GM21447 (cell line): ENCODE data around the gene TNK1.

ENCODE experiments used
- ATAC-seq: cut with Tn5 transposase; IDR thresholded peaks from one replicate; pipeline ENCODE4 v1.9.1; 2021; ENCODE audit not compliant: unreplicated experiment

TNK1 gene

DNA sequence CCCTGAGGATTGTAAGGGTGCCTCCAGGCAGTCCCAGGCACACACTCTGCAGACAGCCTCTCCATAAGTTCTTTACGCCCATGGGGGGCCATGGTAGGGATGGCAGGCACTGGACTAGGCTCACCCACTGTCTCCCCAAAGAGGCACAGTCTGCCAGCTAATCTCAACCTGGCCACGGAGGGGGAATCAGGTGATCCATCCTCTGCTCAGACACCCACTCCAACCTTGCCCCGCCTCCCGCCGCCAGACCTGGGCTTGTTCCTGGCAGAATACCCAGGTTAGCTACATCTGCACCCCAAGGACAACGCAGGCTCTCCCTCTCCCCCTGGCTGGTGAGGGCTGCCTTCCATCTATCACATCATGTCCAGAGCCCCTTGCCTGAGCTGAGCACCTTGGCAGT, 28.0 kb downstream of the TNK1 start:
- no peak for ATAC-seq

DNA sequence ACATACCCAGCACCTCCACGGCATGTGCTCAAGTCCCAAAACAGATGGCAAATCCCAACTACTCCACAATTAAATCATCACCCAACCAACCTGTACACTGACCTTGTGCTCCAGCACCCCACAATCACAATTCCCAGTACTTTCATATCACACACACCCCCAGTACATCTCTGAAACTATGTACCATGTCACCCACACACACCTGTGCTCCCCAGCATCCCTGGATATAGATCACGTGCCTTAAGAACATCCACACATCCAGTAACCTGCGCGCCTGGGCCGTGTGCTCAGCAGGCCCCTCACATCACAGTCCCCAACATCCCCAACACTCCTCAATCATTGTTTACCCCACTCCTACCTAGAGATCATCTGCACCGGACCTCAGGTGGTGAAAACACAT, 28.8 kb downstream of the TNK1 start:
- ATAC-seq, result no peak

DNA sequence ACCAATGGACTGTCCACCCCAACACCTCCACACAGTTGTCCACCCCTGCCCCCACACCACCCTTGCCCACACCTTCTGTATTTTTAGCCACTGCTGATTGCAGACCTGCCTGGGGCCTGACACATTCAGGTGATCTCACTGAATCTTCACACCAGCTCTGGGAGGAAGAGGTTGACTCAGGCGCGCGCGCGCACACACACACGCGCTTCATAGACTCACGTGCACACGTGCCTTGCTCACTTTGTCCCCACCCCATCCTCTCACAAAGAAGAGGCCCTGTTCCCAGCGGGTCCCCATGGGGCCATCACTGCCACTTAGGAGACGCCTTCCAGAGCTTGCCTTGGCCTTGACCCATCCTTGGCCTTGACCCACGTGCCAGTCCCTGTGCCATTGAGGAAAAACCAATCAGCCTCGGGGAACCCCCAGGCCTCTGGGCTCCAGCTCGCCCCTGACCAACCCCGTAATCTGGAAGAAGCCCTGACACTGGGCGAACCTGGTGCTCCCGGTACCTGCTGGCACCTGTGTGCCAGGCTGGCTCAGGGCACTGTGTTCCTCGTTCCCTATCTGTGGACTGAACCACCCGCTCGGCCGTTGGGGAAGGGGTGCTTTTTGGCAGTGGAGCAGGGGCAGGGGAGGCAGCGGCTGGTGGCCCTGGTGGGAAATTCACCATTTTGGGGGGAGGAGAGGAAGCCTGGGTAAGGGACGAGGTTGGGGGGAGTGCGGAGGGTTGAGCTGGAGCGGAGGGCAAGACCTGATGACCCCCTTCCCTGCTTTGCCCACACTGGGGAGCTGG, 29.9 kb downstream of the TNK1 start:
- no peak for ATAC-seq

DNA sequence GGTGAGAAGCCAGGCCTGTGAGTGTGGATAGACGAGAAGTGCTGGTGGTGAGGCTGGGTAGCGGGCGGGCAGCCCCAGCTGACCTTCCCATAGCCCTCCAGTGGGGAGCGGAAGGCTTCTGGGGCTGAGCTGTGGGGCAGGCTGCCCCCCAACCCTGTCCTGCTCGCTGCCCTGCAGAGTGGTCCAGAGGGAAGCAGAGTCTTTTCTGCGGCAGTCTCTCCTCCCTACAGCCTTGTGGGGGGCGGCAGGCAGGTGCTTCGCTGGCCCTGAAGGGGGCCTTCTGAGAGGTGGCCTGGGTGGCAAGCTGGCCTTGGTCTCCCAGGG, 30.5 kb downstream of the TNK1 start:
- ATAC-seq, result no peak

DNA sequence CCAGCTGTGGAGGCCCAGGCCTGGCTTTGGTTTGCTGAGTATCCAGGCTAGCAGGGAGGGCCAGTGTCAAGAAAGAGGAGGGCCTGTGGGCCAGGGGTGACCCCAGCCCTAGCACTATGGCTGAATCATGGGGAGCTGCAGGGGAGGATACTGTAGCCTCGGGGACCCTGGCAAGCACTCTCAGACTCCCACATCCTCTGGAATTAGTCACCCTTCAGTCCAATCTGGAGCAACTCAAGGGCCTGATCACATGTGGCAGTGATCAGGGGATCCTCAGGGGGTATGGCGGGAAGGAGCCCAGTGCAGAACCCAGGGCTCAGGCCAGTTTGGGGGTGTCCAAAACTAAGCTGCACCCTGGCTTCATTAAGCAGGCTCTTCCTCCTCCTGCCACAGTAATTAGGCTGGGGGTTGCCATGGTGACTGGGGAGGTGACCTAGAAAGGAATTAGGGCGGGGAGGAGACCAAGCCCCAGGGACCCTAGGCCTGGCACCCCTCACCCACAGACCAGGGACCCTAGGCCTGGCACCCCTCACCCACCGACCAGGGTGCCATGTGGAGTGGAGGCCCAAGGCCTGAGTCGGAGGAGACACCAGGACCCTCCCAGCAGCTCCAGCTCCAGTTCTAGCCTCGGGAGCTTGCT, 32.6 kb downstream of the TNK1 start:
- no peak for ATAC-seq

DNA sequence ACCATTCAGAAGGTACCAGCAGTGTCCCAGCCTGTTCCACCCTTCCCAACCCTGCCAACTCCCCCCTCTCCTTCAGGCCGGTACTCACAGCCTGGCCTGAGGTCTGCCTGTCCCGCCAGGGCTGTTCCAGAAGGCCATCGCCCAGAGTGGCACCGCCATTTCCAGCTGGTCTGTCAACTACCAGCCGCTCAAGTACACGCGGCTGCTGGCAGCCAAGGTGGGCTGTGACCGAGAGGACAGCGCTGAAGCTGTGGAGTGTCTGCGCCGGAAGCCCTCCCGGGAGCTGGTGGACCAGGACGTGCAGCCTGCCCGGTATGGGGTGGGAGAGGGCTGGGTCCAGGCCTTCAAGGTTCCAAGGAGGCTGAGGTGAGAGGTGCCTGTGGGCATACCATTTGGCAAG, 33.9 kb downstream of the TNK1 start:
- no peak for ATAC-seq

DNA sequence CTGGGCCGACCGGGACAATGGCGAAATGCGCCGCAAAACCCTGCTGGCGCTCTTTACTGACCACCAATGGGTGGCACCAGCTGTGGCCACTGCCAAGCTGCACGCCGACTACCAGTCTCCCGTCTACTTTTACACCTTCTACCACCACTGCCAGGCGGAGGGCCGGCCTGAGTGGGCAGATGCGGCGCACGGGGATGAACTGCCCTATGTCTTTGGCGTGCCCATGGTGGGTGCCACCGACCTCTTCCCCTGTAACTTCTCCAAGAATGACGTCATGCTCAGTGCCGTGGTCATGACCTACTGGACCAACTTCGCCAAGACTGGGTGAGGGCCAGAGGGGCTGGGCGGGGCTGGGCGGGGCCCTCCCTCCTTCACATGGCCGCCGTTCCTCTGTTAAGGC, 34.9 kb downstream of the TNK1 start:
- no peak for ATAC-seq

DNA sequence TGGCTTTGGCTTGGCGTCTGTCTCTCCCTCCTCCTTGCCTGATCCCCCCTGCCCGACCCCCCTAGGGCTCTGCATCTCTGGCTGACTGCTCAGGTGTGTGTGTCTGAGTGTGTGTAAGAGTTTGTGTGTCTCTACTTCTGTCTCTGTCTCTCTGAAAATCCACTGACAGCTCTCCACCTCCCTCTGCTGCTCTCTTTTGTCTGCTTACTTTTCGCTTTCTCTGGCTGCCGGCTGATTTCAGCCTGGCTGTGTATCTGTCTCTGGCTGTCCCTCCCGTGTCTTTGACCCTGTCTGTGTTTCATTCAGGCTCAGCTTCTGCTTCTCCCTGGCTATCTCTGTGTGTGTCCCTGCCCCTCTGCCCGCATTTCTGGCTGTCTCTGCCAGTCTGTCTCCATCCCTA, 35.4 kb downstream of the TNK1 start:
- no peak for ATAC-seq

DNA sequence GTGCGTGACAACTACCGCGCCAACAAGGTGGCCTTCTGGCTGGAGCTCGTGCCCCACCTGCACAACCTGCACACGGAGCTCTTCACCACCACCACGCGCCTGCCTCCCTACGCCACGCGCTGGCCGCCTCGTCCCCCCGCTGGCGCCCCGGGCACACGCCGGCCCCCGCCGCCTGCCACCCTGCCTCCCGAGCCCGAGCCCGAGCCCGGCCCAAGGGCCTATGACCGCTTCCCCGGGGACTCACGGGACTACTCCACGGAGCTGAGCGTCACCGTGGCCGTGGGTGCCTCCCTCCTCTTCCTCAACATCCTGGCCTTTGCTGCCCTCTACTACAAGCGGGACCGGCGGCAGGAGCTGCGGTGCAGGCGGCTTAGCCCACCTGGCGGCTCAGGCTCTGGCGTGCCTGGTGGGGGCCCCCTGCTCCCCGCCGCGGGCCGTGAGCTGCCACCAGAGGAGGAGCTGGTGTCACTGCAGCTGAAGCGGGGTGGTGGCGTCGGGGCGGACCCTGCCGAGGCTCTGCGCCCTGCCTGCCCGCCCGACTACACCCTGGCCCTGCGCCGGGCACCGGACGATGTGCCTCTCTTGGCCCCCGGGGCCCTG, 36.3 kb downstream of the TNK1 start:
- no peak for ATAC-seq

DNA sequence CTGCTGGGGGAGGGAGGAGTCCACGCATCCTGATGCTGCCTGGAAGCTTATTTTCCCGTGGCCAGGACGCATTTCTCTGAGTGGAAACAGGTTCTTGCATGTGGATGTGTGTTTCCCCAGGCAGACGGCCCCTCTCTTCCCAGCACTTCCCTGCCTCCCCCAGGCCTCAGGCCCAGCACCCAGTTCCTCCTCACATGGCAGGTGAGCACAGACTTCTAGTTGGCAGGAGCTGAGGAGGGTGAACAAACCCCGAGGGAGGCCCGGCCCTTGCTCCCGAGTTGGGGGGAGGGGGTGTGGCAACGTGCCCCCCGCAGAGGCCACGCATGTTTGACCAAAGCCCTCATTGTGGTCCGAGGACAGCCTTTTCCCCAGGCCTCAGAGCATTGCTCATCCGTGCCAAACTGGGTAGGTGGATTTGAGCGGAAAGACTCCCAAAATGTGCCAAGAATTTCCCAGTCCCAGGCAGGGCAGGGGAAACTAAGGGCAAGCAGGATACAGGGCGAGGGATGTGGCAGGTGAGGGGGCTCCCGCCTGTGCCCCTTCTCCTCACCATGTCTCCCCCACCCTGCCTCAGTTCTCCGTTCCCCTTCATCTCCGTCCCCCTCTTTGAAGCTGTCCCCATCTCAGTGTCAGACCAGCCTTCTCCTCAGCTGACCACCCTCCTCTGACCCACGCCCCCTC, 37.7 kb downstream of the TNK1 start:
- ATAC-seq, result no peak

DNA sequence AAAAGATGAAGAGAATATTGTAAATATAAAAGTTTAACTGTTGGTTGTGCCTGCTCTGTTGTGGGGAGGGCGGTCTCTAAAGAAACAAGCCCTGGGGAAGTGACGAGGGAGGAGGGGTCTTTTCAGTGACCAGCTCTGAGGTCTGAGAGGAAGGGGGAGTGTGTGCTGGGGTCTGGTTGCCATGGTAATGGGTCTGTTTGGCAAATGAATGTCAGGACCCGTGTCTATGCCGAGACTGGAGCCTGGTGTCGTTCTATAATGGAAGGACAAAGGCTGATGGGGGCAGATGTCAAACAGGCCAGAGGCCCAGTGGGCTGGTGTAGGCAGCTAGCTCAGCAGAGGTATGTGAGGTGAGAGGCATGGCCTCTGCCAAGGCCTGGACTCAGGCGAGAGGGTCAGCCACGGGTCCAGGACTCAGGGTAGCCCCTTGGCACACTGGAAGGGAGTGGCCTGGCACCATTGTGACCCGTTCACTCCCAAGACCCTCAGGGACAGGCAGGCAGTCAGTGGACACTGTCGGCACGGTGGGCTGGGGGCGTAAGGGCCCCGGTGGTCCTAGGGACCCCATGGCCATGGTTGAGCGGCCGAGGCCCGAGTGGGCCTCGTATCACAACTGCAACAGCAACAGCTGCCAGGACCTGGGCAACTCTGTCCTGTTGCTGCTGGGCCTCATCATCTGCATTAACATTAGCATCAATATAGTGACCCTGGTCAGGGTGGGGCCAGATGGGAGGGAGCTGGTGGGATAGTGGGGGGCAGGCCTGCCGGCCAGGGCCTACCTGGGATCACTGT, 39.1 kb downstream of the TNK1 start, which contains the start of gene SPEM1:
TSS of gene SPEM1 (plus strand) at position 506 of the 792 bp plus-strand sequence. CDS start at position 567, 61 bp downstream.
- ATAC-seq, result no peak

DNA sequence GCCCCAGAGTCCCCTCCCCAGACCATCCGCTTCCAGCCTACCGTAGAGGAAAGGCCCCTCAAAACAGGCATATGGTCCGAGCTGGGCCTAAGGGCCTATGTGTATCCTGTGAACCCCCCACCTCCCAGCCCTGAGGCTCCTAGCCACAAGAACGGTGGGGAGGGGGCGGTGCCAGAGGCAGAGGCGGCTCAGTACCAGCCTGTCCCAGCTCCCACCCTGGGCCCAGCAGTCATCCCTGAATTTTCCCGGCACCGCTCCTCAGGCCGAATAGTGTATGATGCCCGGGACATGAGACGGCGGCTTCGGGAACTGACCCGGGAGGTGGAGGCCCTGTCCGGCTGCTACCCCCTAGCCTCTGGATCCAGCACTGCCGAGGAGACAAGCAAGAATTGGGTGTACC, 40.3 kb downstream of the TNK1 start:
- no peak for ATAC-seq

DNA sequence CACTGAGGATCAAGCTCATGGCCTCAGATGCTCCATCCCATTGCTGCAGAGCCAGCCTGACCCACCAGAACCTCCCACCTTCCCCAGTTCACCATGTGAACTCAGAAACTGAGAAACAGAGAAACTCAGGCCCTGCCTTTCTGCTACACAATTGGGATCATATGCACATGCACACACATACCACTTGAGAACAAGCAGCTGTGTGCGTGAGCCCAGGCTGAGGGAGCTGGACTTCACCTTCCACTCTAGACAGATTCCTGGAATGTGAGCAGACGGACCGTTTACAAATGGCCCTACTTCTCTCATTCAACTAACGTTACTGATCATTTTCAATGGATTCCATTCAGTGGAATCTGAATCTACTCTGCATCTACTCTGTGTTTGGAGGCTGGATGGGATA, 42.8 kb downstream of the TNK1 start:
- ATAC-seq, result no peak

DNA sequence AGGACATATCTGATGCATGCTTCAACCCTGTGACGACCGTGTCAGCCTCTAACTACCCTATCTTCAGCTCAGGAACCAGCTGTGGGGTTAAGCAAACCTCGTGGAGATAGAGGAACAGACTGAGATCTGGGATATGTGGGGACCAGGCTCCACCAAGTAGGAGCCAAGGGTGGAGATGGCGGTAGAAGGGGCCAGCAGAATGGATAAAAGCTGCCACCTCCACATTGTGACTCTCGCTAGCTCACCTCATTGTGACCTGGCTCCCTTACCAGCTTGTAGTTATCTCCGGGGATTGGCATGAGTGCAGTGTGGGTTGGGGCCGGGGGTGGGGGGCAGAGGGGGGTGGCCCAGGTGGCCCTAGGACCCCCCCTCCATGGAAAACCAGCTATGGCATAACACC, 44.4 kb downstream of the TNK1 start, which contains the start of gene SPEM2:
TSS of gene SPEM2 (plus strand) at position 301 of the 400 bp plus-strand sequence. CDS start at position 374, 73 bp downstream.
- ATAC-seq, result no peak

DNA sequence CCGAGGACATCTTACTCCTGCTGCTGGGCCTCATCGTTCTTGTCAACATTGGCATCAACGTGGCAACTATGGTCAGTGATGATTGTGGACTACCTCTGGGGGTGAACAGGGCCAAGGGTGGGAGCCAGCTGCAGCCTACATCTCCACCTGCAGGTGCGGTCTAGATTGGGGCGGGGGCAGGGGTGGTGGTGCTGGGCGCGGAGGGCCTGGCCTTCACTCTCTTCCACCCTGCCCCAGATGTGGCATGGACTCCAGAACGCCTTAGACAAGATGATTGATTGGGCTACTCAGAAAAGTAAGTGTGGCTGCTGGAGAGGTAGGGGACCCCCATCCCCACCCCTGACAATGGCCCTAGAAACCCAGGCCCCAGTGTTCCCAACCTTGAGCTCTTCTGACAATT, 44.9 kb downstream of the TNK1 start:
- ATAC-seq, result no peak

DNA sequence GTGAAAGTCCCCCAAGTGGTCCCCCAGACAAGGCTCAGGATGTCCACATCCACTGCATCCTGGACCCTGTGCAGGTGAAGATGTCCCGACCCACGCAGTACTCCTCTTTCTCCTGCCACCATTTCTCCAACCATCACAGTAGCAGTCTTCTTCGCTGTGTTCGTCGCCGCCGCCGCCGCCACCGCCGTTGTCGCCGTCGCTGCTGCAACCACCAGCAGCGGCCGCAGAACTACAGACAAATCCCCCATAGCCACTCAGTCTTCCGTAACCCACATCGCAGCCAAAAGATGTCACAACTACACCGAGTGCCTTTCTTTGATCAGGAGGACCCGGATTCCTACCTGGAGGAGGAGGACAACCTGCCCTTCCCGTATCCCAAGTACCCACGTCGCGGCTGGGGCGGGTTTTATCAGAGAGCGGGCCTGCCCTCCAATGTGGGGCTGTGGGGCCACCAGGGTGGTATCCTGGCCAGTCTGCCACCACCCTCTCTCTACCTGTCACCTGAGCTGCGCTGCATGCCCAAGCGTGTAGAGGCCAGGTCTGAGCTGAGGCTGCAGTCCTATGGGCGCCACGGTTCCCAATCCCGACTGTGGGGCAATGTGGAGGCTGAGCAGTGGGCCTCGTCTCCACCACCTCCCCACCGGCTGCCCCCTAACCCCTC, 45.4 kb downstream of the TNK1 start:
- no peak for ATAC-seq

DNA sequence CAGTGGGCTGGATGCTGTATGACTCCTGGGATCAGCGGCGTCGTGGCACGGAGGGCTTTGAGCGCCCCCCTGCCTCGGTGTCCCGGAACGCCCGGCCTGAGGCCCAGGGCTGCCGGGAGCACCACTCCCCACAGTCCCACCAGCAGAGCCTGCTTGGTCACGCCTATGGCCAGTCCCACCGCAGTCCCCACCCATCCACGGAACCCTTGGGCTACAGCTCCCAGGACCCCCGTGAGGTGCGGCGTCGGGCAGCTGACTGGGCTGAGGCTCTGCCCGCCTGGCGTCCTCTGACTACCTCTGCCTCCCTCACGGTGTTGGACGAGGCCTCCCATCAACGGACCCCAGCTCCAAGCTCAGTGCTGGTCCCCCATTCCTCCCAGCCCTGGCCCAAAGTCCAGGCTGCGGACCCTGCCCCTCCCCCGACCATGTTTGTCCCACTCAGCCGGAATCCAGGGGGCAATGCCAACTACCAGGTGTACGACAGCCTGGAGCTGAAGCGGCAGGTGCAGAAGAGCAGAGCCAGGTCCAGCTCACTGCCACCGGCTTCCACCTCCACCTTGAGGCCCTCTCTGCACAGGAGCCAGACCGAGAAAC, 46.1 kb downstream of the TNK1 start:
- no peak for ATAC-seq

DNA sequence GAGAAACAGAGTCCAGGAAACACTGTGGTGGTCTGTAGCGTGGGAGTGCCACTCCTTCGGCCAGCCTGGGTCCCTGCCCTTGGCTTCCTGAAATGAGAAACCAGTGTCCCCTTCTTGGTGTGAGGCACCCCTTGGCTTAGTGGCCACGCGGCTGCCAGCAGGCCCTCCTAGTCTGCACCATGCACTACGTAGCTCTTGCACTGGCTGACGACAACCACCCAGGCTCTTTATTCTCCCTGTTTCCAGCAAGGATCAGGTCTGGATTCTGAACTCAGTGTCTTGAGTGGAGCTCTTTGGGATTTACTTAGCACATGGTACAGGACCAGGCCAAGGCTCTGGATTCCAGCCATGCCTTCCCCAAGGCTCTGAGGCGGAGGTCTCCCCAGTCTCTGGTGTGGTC, 46.7 kb downstream of the TNK1 start:
- ATAC-seq, result no peak

DNA sequence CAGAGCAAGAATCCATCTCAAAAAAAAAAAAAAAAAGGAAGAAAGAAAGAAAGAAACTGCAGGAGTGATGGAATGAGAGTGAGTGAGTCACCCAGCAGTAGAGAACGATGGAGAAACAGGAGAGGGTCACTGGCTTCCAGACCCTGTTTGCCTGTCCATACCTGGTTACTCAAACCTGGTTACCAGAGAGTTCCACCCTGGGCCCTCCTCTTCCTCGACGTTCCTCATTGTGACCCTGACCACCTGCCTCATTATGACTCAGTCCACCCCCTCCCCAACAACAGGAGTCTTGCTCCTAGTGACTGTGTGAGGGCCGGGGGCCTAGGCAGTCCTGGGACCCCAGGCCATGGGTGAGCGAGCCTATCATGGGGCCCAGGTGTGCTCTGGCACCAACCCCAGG, 47.7 kb downstream of the TNK1 start, which contains the start of gene SPEM3:
TSS of gene SPEM3 (plus strand) at position 301 of the 400 bp plus-strand sequence. CDS start at position 347, 46 bp downstream.
- ATAC-seq, result no peak

DNA sequence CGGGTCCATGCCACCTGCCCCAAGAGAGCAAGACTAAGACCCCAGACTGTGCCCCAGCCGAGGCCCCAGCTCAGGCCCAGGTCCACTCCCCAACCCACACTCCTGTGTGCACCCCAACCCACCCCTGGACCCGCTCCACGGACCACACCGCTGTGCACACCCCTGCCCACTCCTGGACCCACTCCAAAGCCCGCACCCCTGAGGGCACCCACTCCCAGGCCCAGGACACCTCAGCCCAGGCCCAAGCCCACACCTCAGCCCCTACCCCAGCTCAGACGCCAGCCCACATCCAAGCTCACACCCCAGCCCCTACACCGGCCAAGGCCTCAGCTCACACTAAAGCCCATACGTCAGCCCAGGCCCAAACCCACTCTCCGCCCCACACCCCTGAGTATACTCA, 48.8 kb downstream of the TNK1 start:
- ATAC-seq, result no peak
